GM18507 (cell line): ENCODE data around the gene PRKCB.
"Not testable (repeated sequence)": the region's sequence is repeated elsewhere in the genome, so short reads cannot be mapped to it uniquely, and the experiment has no call there.

Experiments
- DNase-seq: peaks from one replicate; pipeline ENCODE4 v3.0.0; 2011; ENCODE audit warnings: low read depth; ENCODE audit not compliant: insufficient read length; ENCODE audit errors: extremely low spot score
- FAIRE-seq: peaks from 2 replicates; lab custom pipeline; 2011; peaks lifted over from hg19 to GRCh38; lab: Jason Lieb, UNC

PRKCB gene

GRCh38 chr16:24131294-24131693, 295.5 kb downstream of the PRKCB start:
- no peak for FAIRE-seq
- no peak for DNase-seq

DNA sequence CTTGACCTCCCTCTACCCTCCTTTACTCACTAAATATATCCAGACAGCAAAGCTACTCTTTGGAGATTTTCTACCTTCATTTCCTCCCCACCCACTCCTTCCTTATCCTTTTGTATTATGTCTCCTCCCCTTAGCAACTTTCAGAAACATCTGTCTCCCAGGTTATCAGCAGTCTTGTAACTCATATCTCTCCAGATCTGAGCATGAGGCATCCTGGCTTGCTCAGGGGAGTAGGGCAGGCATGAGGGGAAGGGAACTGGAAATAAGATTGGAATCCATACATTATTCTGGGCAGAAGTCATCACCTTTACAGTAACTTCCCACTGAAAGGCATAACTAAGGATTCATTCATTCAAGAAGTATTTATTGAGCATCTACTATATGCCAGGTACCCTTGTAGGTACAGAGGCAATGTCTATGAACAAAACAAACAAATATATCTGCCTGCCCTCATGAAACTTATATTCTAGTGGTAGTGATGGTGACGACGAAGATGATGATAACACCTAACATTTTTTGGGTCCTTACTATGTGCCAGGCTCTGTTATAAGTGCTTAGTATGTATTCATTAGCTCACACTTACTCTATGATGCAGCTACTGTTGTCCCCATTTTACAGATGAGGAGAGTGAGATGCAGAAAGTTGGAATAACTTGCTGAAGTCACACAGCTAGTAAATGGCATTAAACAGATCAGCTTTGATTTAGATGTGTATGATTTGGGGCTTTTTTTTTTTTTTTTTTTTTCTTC, 296.4 kb downstream of the PRKCB start:
- no peak for DNase-seq
- no peak for FAIRE-seq

GRCh38 chr16:24132797-24133155, 297.0 kb downstream of the PRKCB start:
- FAIRE-seq (no peak), DNase-seq (no peak)

DNA sequence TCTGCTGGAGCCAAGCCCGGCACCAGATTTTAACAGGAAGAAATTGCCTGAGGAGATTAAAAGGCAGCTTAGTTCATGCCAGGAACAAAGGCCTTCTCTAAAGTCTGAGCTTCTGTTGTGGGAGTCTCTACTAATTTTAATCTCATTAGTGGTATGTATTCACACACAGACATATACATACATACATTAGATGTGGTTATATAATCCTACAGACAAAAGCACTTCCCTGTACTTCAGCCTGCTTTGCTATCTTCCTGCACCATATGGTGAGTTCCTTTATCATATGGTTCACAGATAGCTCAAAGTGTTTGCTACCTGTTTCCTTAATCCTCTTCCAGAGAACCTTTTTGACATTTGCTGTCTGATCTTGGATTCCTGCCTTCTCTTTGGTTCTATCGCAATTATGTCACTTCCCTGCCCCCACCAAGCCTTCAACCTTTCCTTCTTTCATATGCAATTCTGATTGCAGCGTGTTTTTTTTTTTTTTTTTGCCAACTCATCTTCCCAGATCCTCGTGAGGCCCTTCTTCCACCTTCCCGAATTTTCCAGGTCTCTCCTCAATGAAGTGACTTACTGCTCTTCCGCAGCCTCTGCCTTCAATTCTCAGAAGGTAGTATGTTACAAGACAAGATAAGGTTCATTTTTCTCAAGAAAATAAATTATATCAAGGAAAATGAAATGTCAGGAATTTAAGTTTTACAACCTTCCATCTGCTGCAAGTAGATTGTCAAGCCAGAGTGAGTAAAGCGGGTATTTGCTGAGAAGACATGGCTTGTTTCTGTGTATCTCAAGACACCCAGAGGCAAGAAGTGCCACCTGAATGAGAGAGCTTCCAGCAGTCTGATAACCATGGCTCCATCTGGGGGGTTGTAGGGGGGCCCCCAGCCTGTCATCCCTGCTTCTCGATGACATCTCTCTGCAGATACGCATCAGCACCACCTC, 300.1 kb downstream of the PRKCB start:
- FAIRE-seq (no peak), DNase-seq (no peak)

- FAIRE-seq = no peak
- DNase-seq = no peak
These were observed 302.2 kb downstream of the PRKCB start for GRCh38 chr16:24138024-24138423.

DNA sequence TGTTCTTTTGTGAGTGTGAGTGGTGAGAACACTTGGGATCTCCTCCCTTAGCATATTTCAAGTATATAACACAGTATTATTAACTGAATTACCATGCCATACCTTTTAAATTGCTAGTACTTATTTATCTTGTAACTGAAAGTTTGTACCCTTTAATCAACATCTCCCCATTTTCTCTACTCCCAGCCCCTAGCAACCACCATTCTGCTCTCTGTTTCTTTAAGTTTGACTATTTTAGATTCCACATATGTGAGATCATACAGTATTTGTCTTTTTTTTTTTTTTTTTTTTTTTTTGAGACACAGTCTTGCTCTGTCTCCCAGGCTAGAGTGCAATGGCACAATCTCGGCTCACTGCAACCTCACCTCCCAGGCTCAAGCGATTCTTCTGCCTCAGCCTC, 302.8 kb downstream of the PRKCB start:
- DNase-seq = no peak
- no peak for FAIRE-seq

DNA sequence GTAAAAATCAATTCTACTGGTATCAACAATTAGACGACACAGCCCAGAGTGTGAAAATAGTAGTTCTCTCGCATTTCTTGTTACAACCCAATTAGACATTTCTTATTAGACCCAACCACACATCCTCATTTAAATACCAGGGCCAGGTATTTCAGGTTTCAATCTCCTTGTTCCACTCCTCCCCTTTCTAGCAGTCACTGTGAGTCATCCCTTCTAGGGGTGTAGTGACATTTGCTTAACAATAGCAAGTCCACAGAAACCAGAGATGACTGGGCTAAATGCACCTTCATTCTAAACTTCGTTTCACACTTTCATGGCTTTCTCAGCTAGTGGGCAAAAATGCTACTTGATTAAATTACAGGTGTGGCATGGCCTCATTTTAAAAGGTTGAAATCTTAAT, 303.5 kb downstream of the PRKCB start:
- DNase-seq (no peak), FAIRE-seq (no peak)

GRCh38 chr16:24140730-24141129, 304.9 kb downstream of the PRKCB start:
- FAIRE-seq = no peak
- no peak for DNase-seq

- no peak for DNase-seq
- FAIRE-seq = no peak
These were observed 305.7 kb downstream of the PRKCB start for GRCh38 chr16:24141466-24141865.

GRCh38 chr16:24141917-24142316, 306.1 kb downstream of the PRKCB start:
- no peak for FAIRE-seq
- DNase-seq = no peak

- FAIRE-seq (no peak), DNase-seq (no peak)
These were observed 310.1 kb downstream of the PRKCB start for GRCh38 chr16:24145927-24146326.

DNA sequence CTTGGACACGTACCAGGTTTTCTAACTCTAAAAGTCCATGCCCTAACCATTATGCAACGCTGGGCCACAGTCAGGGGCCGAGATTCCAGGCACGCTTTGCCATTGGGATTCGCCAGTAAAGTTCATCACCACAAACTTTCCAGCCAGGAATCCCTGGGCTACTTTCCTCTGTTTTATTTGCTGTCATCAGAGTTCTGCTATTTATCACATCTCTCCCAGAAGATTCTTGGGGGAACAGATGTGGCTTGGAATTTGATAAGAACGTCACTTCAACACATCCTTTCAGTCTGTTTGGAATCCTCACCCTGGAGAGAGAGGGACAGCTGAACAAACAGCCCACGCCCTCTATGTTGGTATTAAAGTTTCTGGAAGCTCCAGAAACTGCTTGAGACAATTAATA, 310.7 kb downstream of the PRKCB start:
- no peak for DNase-seq

GRCh38 chr16:24149102-24149501, 313.3 kb downstream of the PRKCB start:
- DNase-seq (no peak), FAIRE-seq (peak; percentile 31)

More for the DNA sequence above, 310.7 kb downstream of the PRKCB start:
- no peak for FAIRE-seq

DNA sequence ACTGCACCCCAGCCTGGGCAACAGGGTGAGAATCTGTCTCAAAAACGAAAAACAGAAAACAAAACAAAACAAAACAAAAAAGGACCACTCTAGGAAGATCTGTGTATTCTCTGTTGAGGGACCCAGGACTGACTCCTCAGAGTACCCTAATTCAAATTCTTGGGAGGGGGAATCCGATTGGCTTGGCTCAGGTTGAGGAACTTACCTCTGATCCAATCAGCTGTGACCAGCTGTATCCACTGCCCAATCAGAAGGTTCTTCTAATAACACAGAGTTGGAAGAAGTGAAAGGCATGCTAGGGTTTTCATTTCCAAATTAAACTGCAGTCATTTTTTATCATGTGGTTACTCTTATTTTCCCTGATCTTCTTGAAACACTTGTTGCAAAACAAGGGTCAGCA, 314.5 kb downstream of the PRKCB start:
- DNase-seq (no peak), FAIRE-seq (no peak)

DNA sequence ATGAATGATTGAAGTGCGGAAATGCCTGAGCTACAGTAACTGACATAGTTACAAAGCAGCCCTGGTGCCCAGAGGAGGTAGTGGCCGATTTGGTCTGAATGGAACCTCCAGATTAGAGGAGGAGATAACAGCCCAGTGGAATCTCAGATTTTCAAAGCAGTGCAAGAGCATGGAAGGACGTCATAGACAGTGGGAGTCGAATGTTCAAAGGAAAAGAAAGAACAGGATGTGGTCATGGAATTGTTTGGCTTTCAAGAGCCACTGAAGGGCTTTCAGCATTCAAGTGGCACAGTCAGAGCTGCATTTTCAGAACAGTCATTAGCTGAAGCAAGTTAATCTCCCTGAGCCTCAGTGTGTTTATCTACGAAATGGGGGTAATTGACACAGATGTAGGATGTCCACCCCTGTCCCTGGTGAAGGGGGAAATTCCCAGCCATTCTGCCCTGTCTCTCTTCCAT, 315.7 kb downstream of the PRKCB start:
- DNase-seq = no peak
- no peak for FAIRE-seq

GRCh38 chr16:24152048-24152447, 316.3 kb downstream of the PRKCB start:
- FAIRE-seq, DNase-seq: not testable (repeated sequence)

GRCh38 chr16:24152826-24153225, 317.0 kb downstream of the PRKCB start:
- no peak for DNase-seq
- FAIRE-seq = no peak

- DNase-seq (no peak), FAIRE-seq (no peak)
These were observed 321.0 kb downstream of the PRKCB start for GRCh38 chr16:24156777-24157176.

DNA sequence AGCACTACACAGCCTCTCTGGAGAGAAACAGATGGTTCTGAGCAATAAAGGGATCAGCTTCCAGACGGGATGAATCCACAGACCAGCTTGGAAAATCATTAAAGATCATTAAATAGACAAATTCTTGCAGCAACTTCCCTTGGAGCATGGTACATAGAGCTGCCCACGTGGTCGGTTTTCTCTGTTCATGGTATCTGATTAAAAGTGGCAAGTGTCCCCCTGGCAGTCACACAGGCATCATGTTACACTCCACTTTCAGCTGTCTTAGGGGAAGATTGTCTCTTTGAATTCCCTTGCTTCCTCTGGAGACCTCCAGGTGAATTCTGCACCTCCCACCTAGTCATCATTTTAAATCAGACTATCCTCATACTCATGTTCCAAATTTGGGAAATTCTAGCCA, 328.2 kb downstream of the PRKCB start:
- FAIRE-seq = no peak

DNA sequence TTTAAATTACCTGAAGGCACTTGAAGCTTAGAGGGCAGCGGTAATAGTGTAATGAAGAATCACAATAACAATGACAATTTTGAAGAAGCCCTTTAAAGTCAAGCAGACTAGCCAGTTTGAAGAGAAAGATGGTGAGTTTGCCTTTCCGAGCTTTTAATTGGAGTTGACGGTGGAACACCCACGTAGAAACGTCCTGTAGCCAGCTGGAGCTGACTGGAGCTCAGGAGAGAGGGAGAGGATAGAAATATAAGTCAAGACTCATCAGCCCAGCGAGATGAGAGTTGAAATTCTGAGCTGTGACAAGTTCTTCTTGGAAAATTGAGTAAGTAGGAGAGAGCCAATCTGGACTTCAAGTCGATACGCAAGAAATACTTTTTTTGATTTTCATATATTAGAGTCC, 328.6 kb downstream of the PRKCB start:
- no peak for FAIRE-seq
- DNase-seq = no peak

More for the DNA sequence above, 328.2 kb downstream of the PRKCB start:
- no peak for DNase-seq

DNA sequence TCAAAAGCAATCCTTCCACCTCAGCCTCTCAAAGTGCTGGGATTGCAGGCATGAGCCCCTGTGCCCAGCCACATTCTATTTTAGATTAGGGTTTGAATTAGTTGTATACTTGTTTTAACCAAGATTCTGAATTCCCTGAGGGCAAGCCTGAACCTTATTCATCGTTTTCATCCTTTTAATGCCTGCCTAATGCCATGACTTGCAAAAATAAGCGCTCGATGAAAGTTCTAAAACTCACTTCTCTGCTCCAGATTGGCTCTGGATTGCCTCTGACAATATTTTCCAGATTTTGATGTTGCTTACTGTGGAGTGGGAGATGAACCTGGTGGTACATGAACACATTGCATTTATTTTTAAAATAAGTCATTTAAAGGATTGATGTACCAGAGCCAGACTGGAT, 329.5 kb downstream of the PRKCB start:
- DNase-seq = no peak

More for the DNA sequence above, 329.5 kb downstream of the PRKCB start:
- FAIRE-seq = no peak
